Measurements from ENCODE around the gene ST7.
"Not testable (repeated sequence)": the region's sequence is repeated elsewhere in the genome, so short reads cannot be mapped to it uniquely, and the experiment has no call there.

ST7 gene

DNA sequence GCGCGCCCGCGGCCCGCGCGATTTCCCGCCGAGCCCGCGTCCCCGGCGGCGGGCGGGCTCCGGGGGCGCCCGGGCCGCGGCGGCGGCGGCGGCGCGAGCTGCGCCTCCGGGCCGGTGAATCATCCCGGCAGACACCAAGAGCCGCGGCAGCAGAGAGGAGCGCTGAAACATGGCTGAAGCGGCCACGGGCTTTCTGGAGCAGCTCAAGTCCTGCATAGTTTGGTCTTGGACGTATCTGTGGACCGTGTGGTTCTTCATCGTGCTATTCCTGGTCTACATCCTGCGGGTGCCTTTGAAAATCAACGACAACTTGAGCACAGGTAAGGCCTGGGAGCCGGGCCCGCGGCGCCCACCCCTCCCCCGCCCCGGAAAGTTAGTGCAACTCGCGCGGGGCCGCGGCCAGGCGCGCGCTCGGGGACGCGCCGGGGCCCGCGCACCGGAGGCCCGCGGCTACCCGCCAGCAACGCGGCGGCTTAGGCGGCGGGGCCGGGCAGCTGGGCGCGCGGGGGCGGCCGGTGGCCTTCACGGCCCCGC is at the start of gene ST7:
ST7 (plus strand) TSS at position 130 of the 534 bp plus-strand sequence; CDS start at position 170, 40 bp downstream.
- DNase-seq (ENCODE audit: low read depth in 2 of 2) = peak; percentile 41 to 47

DNA sequence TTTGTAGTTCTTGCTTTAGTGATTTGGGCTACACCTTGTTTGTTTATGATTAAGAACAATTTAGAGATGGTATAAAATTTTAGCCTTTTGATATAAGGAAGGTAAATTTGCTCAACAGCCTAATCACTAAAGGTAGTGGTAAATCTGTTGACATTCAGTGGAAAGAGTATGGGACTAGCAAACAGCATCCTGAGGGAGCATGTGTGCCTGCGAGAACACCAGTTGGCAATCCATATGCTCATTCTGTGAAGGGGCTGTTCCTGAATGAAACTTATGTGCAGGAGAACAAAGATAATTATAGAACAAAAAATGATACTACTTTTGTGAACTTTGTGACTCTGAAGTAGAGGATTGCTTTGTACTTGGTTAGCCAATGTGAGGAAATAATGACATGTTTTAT is 46.9 kb upstream of the ST7 start:
- no peak for DNase-seq (ENCODE audit: low read depth in 2 of 2)

GRCh38 chr7:116910383-116910782 is 42.9 kb upstream of the ST7 start:
- DNase-seq (ENCODE audit: low read depth in 2 of 2) = no peak

GRCh38 chr7:116911801-116912200 is 41.5 kb upstream of the ST7 start:
- no peak for DNase-seq (ENCODE audit: low read depth in 2 of 2)

GRCh38 chr7:116912269-116912909 is 40.9 kb upstream of the ST7 start:
- DNase-seq (ENCODE audit: low read depth in 2 of 2) = no peak

GRCh38 chr7:116918704-116919103 is 34.6 kb upstream of the ST7 start:
- no peak for DNase-seq (ENCODE audit: low read depth in 2 of 2)

GRCh38 chr7:116920359-116920758 is 32.9 kb upstream of the ST7 start:
- no peak for DNase-seq (ENCODE audit: low read depth in 2 of 2)

GRCh38 chr7:116922545-116922944 is 30.8 kb upstream of the ST7 start:
- no peak for DNase-seq (ENCODE audit: low read depth in 2 of 2)

- DNase-seq (ENCODE audit: low read depth in 2 of 2) = no peak
Measured at GRCh38 chr7:116924741-116925140, 28.6 kb upstream of the ST7 start.

GRCh38 chr7:116929021-116929420 is 24.3 kb upstream of the ST7 start:
- DNase-seq (ENCODE audit: low read depth in 2 of 2) = no peak

DNA sequence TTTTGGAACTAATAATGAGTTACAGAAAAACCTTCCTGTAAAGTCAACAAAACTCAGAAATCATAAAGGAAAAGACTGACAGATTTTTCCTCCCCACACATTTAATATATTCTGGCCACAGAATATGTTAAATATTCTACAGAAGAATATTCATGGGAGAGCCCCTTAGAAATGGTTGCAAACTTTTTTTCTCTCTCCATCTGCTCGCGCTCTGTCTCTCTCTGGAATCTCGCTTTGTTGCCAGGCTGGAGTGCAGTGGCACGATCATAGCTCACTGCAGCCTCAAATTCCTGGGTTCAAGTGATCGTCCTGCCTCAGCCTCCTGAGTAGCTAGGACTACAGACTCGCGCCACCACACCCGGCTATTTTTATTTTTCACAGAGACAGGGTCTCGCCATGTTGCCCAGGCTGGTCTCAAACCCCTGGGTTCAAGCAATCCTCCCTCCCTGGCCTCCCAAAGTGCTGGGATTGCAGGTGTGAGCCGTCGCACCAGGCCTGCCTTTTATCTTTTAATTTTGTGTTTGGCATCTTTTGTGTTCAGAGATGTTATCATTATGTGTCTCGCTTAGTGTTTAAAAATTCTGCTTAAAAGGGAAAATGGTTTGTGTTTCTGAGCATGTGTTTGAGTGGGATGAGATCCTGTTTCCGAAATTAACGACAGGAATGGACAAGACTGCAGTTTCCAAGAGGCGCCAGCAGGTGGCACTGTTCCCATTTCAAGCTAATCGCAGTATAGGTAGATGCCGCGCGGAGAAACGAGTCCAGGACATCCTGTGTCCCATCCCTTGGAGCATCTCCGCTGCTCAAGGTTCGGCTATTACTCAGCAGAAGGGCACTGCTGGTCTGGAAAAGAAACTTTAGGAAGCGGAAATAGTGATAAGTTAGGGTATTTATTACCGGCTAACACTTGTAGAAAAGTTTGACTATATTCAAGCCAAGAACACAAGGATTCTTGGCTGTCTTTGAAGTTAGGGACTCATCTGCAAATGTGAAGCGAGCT is 23.1 kb upstream of the ST7 start:
- peak; percentile 47 to 52 for DNase-seq (ENCODE audit: low read depth in 2 of 2)

- no peak for DNase-seq (ENCODE audit: low read depth in 2 of 2)
Measured at GRCh38 chr7:116932566-116932965, 20.7 kb upstream of the ST7 start.

DNA sequence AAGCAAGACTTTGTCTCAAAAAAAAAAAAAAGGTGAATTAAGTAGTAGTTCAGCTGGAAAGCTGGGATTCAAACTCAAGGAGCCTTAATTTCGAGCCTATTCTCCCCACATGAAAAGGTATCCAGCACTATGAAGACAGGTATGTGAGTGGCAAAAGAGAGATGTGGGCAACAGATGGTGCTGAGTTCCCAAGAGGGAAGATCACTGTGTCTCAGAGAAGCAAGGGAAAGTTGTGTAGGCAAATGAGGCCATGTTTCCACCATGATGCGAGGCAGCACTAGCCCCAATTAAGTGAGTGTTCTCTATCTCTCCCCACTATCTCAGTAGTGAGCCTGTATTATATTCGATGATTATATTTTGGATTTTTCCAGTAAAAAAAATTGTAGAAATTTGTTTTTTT is 19.8 kb upstream of the ST7 start:
- DNase-seq (ENCODE audit: low read depth in 2 of 2) = no peak

DNA sequence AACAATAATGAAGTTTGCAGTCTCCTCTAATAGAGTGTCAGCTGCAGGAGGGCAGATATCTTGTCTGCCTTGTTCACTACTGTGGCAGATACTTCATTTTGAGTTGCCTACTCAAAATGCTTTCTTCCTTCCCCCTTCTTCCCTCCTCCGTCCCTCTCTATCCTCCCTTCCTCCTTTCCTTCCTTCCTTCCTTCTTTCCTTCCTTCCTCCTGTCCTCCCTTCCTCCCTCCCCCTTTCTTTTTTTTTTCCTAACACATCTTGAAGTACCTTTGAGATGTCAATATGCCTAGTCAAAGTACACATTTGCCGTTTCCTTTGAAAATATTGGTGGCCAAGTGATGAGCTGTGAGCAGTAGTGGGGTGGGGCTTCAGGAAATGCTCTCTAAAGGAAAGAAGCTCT is 18.7 kb upstream of the ST7 start:
- no peak for DNase-seq (ENCODE audit: low read depth in 2 of 2)

GRCh38 chr7:116936844-116937243 is 16.5 kb upstream of the ST7 start:
- not testable (repeated sequence) for DNase-seq (ENCODE audit: low read depth in 2 of 2)

GRCh38 chr7:116938678-116939077 is 14.6 kb upstream of the ST7 start:
- DNase-seq (ENCODE audit: low read depth in 2 of 2) = no peak

GRCh38 chr7:116940689-116941370 is 12.5 kb upstream of the ST7 start:
- DNase-seq (ENCODE audit: low read depth in 2 of 2) = no peak

DNA sequence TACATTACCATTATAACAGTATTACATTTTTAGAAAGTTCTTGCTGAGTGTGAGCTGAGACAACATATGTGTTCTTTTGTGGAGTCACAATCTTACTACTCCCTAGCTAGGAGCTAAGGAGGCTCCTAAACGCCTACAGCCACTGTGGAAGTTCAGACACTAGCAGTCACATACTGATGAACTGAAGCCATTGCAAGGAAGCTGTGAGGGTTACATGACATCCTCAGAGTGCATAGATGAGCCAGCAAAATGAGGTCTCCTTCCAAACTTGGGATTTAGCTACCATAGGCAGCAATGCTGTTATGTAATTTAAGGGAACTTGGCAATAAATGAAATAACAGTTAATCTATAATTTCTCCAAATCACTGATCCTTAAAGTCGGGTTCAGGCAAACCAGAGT is 10.8 kb upstream of the ST7 start:
- no peak for DNase-seq (ENCODE audit: low read depth in 2 of 2)

DNA sequence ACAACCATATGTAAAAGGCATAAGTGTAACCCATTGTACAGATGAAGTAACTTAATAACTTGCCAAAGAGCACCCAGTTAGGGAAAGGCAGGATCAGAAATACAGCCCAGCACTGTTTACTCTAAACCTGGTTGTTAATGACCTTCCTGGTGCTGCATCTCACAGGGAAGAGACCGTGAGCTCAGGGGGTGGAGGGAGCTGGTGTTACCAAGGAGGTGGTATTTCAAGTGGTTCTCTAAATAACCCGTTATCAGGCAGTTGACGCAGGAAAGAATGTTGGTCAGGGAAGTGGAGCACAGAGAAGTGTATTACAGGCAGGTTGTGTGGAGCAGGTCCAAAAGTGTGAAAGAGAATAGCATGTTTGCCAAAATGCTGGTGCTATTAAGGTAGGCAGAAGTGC is 4.4 kb upstream of the ST7 start:
- no peak for DNase-seq (ENCODE audit: low read depth in 2 of 2)

DNA sequence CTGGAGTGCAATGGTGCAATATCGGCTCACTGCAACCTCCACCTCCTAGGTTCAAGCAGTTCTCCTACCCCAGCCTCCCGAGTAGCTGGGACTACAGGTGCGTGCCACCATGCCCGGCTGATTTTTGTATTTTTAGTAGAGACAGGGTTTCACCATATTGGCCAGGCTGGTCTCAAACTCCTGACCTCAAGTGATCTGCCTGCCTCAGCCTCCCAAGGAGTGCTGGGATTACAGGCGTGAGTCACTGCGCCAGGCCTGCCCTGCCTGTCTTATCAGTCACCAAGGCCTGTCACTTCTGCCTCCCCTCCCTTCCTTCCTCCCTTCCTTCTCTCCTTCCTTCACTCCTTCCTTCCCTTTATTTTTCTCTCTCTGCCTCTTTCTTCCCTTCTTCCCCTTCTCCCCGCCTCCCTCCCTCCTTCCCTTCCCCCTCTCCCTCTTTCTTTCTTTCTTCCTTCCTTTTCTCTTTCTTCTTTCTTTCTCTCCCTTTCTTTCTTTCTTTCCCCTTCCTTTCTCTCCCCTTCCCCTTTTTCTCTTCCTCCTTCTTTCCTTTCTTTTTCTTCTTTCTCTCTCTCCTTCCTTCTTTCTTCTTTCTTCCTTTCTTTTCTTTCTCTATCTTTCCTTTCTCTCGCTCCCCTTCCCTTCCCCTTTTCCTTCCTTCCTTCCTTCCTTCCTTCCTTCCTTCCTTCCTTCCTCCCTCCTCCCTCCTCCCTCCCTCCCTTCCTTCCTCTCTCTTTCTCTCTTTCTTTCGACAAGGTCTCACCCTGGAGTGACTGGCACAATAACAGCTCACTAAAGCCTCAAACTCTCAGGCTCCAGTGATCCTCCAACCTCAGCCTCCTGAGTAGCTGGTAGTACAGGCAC is 3.1 kb upstream of the ST7 start:
- no peak for DNase-seq (ENCODE audit: low read depth in 2 of 2)

GRCh38 chr7:116950889-116951351 is 2.4 kb upstream of the ST7 start:
- DNase-seq (ENCODE audit: low read depth in 2 of 2) = no peak
